Astrocyte (in vitro differentiated cells and primary cell): ENCODE results near the gene OPN5. TPM values are rescaled to one million over a fixed set of nuclear protein-coding genes. Genes with fewer than 3 reads are reported as not detected.

Experiments used
- DNase-seq: peaks from one replicate; pipeline ENCODE4 v3.0.0-alpha.2; 2010; ENCODE audit warnings: low read depth
- FAIRE-seq: peaks from 2 replicates; lab custom pipeline; 2011; peaks lifted over from hg19 to GRCh38; lab: Jason Lieb, UNC
- H2AFZ ChIP-seq: 2 replicates; pipeline ENCODE4 v1.6.0; 2012; ENCODE audit warnings: low read depth, low read length, inconsistent platforms
- H3K27ac ChIP-seq: 2 replicates; pipeline ENCODE4 v1.5.1; 2011; ENCODE audit warnings: low read depth, low read length, inconsistent platforms
- H3K27me3 ChIP-seq: 2 replicates; pipeline ENCODE4 v1.6.0; 2011; ENCODE audit warnings: low read length, inconsistent platforms; ENCODE audit not compliant: insufficient read depth
- H3K36me3 ChIP-seq: 2 replicates; pipeline ENCODE4 v1.5.1; 2011; ENCODE audit warnings: low read length, inconsistent platforms; ENCODE audit not compliant: insufficient read depth
- H3K4me1 ChIP-seq: 2 replicates; pipeline ENCODE4 v1.5.1; 2011; ENCODE audit warnings: low read length, inconsistent platforms; ENCODE audit not compliant: insufficient read depth
- H3K4me2 ChIP-seq: 2 replicates; pipeline ENCODE4 v1.6.0; 2012; ENCODE audit warnings: low read length, inconsistent platforms
- H3K4me3 ChIP-seq: 2 replicates; pipeline ENCODE4 v1.5.1; 2011; ENCODE audit warnings: low read depth, mild to moderate bottlenecking, low read length, inconsistent platforms; ENCODE audit not compliant: insufficient read depth
- H3K79me2 ChIP-seq: 2 replicates; pipeline ENCODE4 v1.6.0; 2012; ENCODE audit warnings: mild to moderate bottlenecking, low read length, inconsistent platforms; ENCODE audit not compliant: insufficient read depth
- H3K9ac ChIP-seq: 2 replicates; pipeline ENCODE4 v1.6.0; 2012; ENCODE audit warnings: mild to moderate bottlenecking, low read length, inconsistent platforms
- H3K9me3 ChIP-seq: 2 replicates; pipeline ENCODE4 v1.5.1; 2012; ENCODE audit warnings: low read depth, mild to moderate bottlenecking, low read length, inconsistent platforms; ENCODE audit not compliant: insufficient read depth
- H4K20me1 ChIP-seq: 2 replicates; pipeline ENCODE4 v1.6.0; 2012; ENCODE audit warnings: low read length, inconsistent platforms; ENCODE audit not compliant: insufficient read depth
- H3K27ac Mint-ChIP-seq: one replicate; pipeline ENCODE4 v1.8.0; 2021; ENCODE audit warnings: mild to moderate bottlenecking, mixed read lengths; ENCODE audit not compliant: unreplicated experiment
- H3K27me3 Mint-ChIP-seq: one replicate; pipeline ENCODE4 v1.8.0; 2021; ENCODE audit warnings: low read depth, mixed read lengths; ENCODE audit not compliant: unreplicated experiment
- H3K36me3 Mint-ChIP-seq: one replicate; pipeline ENCODE4 v1.8.0; 2021; ENCODE audit warnings: low read depth, mixed read lengths; ENCODE audit not compliant: unreplicated experiment
- H3K4me1 Mint-ChIP-seq: one replicate; pipeline ENCODE4 v1.8.0; 2021; ENCODE audit warnings: low read depth, mixed read lengths; ENCODE audit not compliant: unreplicated experiment
- H3K4me3 Mint-ChIP-seq: one replicate; pipeline ENCODE4 v1.8.0; 2021; ENCODE audit warnings: mild to moderate bottlenecking, moderate library complexity, mixed read lengths; ENCODE audit not compliant: unreplicated experiment
- H3K9me3 Mint-ChIP-seq: one replicate; pipeline ENCODE4 v1.8.0; 2021; ENCODE audit warnings: mild to moderate bottlenecking, mixed read lengths; ENCODE audit not compliant: unreplicated experiment
- EZH2 ChIP-seq: IDR thresholded peaks from 2 replicates; pipeline ENCODE4 v1.6.1; 2012; ENCODE audit warnings: mild to moderate bottlenecking, low read length, inconsistent platforms; ENCODE audit not compliant: insufficient read depth
- total RNA-seq: library from RNA; stranded (reverse); gene quantifications from 2 replicates; pipeline ENCODE4 v1.2.1, GENCODE V29; 2021
- TF ChIP-seq, protein P1 (sequence below): IDR thresholded peaks from 2 replicates; pipeline ENCODE4 v1.5.1; 2011; ENCODE audit warnings: low read depth, mild to moderate bottlenecking, inconsistent platforms, low read length, moderate library complexity; ENCODE audit not compliant: insufficient read depth

OPN5 gene
- total RNA-seq, 1 donor from 2014 or later: not detected

DNA sequence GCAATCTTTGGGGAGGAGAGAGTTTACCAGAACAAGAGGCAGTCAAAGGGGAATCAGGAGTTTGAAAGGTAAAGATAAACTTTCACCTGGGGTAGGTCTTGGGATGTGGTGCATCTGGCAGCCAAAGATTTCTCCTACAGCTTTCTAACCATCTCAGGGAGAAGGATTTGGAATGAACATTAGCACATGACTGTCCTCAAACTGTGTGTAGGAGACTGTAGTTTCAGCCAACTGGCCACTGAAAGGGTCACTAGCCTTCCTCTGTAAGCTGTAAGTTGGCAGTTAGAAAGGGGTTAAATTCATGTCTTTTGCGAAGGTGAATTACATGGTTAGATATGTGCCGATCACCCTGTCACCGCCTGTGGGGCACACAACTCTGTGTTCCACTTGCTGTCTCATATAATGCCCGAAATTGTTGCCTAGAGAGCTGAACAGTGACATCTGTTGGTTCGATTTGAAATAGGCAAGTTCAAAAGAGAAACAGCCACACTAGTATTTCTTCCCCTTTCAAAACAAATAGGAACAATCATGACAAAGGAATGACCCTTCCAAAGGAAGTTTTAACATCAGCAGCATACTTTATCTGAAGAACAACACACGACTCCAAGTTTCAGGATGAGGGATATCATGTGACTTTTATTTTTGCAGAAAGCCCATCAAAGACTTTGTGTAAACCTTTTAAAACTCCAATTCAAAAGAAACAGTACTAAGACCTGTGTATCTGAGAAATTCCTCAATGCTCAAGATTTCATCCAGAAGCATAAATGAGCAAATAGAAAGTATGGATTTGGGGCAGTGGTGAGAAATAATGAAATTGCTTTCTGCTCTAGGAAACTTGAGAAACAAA lies 1.1 kb upstream of the OPN5 start:
- Histone ChIP-seq H3K27ac (no peak overlapping the region), H3K36me3 (no peaks in the 10 kb centered on the region), H3K4me2 (peak overlapping the region; percentile 63), H3K9ac (no peak overlapping the region), H3K4me3 (no peak overlapping the region), H3K27me3 (no peaks in the 10 kb centered on the region), H3K4me1 (peaks cover 5% of the 10 kb centered on the region), H2AFZ (peak overlapping the region; percentile 67), H4K20me1 (no peaks in the 10 kb centered on the region), H3K9me3 (no peaks in the 10 kb centered on the region), H3K79me2 (no peaks in the 10 kb centered on the region)
- no peak overlapping the region for H3K27ac Mint-ChIP-seq
- H3K4me3 Mint-ChIP-seq: no peak overlapping the region
- H3K27me3 Mint-ChIP-seq: peaks cover under 1% of the 10 kb centered on the region
- no peaks in the 10 kb centered on the region for H3K36me3 Mint-ChIP-seq
- TF ChIP-seq, protein P1, sequence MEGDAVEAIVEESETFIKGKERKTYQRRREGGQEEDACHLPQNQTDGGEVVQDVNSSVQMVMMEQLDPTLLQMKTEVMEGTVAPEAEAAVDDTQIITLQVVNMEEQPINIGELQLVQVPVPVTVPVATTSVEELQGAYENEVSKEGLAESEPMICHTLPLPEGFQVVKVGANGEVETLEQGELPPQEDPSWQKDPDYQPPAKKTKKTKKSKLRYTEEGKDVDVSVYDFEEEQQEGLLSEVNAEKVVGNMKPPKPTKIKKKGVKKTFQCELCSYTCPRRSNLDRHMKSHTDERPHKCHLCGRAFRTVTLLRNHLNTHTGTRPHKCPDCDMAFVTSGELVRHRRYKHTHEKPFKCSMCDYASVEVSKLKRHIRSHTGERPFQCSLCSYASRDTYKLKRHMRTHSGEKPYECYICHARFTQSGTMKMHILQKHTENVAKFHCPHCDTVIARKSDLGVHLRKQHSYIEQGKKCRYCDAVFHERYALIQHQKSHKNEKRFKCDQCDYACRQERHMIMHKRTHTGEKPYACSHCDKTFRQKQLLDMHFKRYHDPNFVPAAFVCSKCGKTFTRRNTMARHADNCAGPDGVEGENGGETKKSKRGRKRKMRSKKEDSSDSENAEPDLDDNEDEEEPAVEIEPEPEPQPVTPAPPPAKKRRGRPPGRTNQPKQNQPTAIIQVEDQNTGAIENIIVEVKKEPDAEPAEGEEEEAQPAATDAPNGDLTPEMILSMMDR: peak; percentile 80
- no peak for TF ChIP-seq EZH2
- FAIRE-seq (peak; percentile 97), DNase-seq (peak; percentile 54)
- H3K9me3 Mint-ChIP-seq: no peaks in the 10 kb centered on the region
- H3K4me1 Mint-ChIP-seq: peaks cover 10% of the 10 kb centered on the region

DNA sequence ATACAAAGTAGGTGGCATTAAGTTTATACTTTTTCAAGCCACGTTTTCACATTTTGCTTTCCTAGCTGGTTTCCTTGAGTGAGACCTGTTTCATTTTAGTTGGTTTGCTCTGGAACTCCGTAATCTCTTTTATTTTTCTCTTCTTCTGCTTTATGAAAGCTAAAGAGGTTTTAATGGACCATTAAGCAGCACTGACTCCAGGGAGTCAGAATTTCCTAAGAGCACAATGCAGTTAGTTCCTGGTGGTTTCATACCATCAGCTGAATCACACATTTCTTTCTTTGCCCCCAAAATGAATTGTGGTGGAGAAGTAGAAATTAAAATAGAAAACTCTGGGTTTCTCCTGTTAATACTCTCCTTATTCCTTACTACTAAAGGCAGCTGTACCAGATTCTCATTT lies 3.4 kb downstream of the OPN5 start:
- Mint-ChIP-seq H3K4me3 (no peak overlapping the region), H3K27me3 (peaks cover 15% of the 10 kb centered on the region), H3K36me3 (no peaks in the 10 kb centered on the region), H3K9me3 (no peaks in the 10 kb centered on the region), H3K4me1 (peaks cover 10% of the 10 kb centered on the region), H3K27ac (no peak overlapping the region)
- H2AFZ ChIP-seq: no peak overlapping the region
- no peaks in the 10 kb centered on the region for H3K36me3 ChIP-seq
- no peaks in the 10 kb centered on the region for H3K79me2 ChIP-seq
- no peak overlapping the region for H3K9ac ChIP-seq
- peaks cover 8% of the 10 kb centered on the region for H3K4me1 ChIP-seq
- H3K4me3 ChIP-seq: no peak overlapping the region
- H3K27me3 ChIP-seq: peaks cover 22% of the 10 kb centered on the region
- FAIRE-seq (no peak), DNase-seq (no peak)
- no peak overlapping the region for H3K27ac ChIP-seq
- H4K20me1 ChIP-seq: no peaks in the 10 kb centered on the region
- no peak for TF ChIP-seq EZH2
- TF ChIP-seq, protein P1: no peak
- no peak overlapping the region for H3K4me2 ChIP-seq
- H3K9me3 ChIP-seq: no peaks in the 10 kb centered on the region
